ENCODE results near the gene MAP3K14.

Gene MAP3K14

GRCh38 chr17:45247429-45248131, 69.2 kb downstream of the MAP3K14 start:
- Histone ChIP-seq H3F3A (ENCODE audit: insufficient read depth, low read length) (peaks cover 29% of the 10 kb centered on the region), H2AFZ (ENCODE audit: low read length) (peak overlapping the region; percentile 90), H3K4me1 (ENCODE audit: low read length) (peaks cover 17% of the 10 kb centered on the region), H3K27ac (ENCODE audit: low read length) (peak overlapping the region; percentile 78), H3K79me2 (ENCODE audit: low read length) (peaks cover 29% of the 10 kb centered on the region), H3K9me2 (replicated peaks; ENCODE audit: insufficient read depth, low read length) (no peaks in the 10 kb centered on the region), H3K9me3 (replicated peaks; ENCODE audit: insufficient read depth, low read length) (no peaks in the 10 kb centered on the region), H3K4me2 (ENCODE audit: low read depth, low read length) (peak overlapping the region; percentile 91), H3K27me3 (replicated peaks; ENCODE audit: insufficient read depth, low read length) (no peaks in the 10 kb centered on the region), H3K36me3 (replicated peaks; ENCODE audit: insufficient read depth, low read length) (peaks cover 4% of the 10 kb centered on the region), H3K4me3 (ENCODE audit: low read length) (peak overlapping the region; percentile 91), H3K9ac (ENCODE audit: low read length) (peak overlapping the region; percentile 81), H4K20me1 (ENCODE audit: insufficient read depth, low read length) (no peaks in the 10 kb centered on the region)
- peak; percentile 97 for DNase-seq
- no peak for TF ChIP-seq CTCF (IDR thresholded peaks at IDR 0.05; ENCODE audit: low read length)
- TF ChIP-seq EZH2 (optimal IDR thresholded peaks at IDR 0.05; ENCODE audit: low read depth, low read length): no peak
- no peak for TF ChIP-seq EZH2phosphoT487 (IDR thresholded peaks at IDR 0.05; ENCODE audit: low read length)

- Histone ChIP-seq H3K36me3 (replicated peaks; ENCODE audit: insufficient read depth, low read length) (peaks cover 4% of the 10 kb centered on the region), H4K20me1 (ENCODE audit: insufficient read depth, low read length) (no peaks in the 10 kb centered on the region), H3F3A (ENCODE audit: insufficient read depth, low read length) (peaks cover 29% of the 10 kb centered on the region), H3K4me2 (ENCODE audit: low read depth, low read length) (peak overlapping the region; percentile 91), H3K79me2 (ENCODE audit: low read length) (peaks cover 29% of the 10 kb centered on the region), H3K4me3 (ENCODE audit: low read length) (peak overlapping the region; percentile 91), H3K27me3 (replicated peaks; ENCODE audit: insufficient read depth, low read length) (no peaks in the 10 kb centered on the region), H3K4me1 (ENCODE audit: low read length) (peaks cover 17% of the 10 kb centered on the region), H3K27ac (ENCODE audit: low read length) (peak overlapping the region; percentile 78; the same call in 1 of the 2 replicates), H3K9ac (ENCODE audit: low read length) (peak overlapping the region; percentile 81; the same call in 1 of the 2 replicates), H3K9me3 (replicated peaks; ENCODE audit: insufficient read depth, low read length) (no peaks in the 10 kb centered on the region), H3K9me2 (replicated peaks; ENCODE audit: insufficient read depth, low read length) (no peaks in the 10 kb centered on the region), H2AFZ (ENCODE audit: low read length) (no peak overlapping the region)
- DNase-seq: no peak
- TF ChIP-seq EZH2 (optimal IDR thresholded peaks at IDR 0.05; ENCODE audit: low read depth, low read length): no peak
- TF ChIP-seq CTCF (IDR thresholded peaks at IDR 0.05; ENCODE audit: low read length): peak; percentile 30
These were observed 69.9 kb downstream of the MAP3K14 start for GRCh38 chr17:45246861-45247428.

- no peak overlapping the region for H3K9ac ChIP-seq (ENCODE audit: low read length)
- H3K27ac ChIP-seq (ENCODE audit: low read length): no peak overlapping the region; the same call in 1 of the 2 replicates
- peaks cover 29% of the 10 kb centered on the region for H3F3A ChIP-seq (ENCODE audit: insufficient read depth, low read length)
- no peak for DNase-seq
- no peak overlapping the region for H2AFZ ChIP-seq (ENCODE audit: low read length)
- no peaks in the 10 kb centered on the region for H3K9me2 ChIP-seq (replicated peaks; ENCODE audit: insufficient read depth, low read length)
- H3K36me3 ChIP-seq (replicated peaks; ENCODE audit: insufficient read depth, low read length): peaks cover 4% of the 10 kb centered on the region
- TF ChIP-seq EZH2phosphoT487 (IDR thresholded peaks at IDR 0.05; ENCODE audit: low read length) (no peak), CTCF (IDR thresholded peaks at IDR 0.05; ENCODE audit: low read length) (no peak), EZH2 (optimal IDR thresholded peaks at IDR 0.05; ENCODE audit: low read depth, low read length) (no peak)
- H3K4me3 ChIP-seq (ENCODE audit: low read length): 0 out of 2 replicates have a peak overlapping the region, but pooled peaks have one; percentile 91
- H4K20me1 ChIP-seq (ENCODE audit: insufficient read depth, low read length): no peaks in the 10 kb centered on the region
- peaks cover 29% of the 10 kb centered on the region for H3K79me2 ChIP-seq (ENCODE audit: low read length)
- H3K4me2 ChIP-seq (ENCODE audit: low read depth, low read length): peak overlapping the region; percentile 91
- H3K27me3 ChIP-seq (replicated peaks; ENCODE audit: insufficient read depth, low read length): no peaks in the 10 kb centered on the region
- no peaks in the 10 kb centered on the region for H3K9me3 ChIP-seq (replicated peaks; ENCODE audit: insufficient read depth, low read length)
- H3K4me1 ChIP-seq (ENCODE audit: low read length): peaks cover 17% of the 10 kb centered on the region
These were observed 70.5 kb downstream of the MAP3K14 start for GRCh38 chr17:45246338-45246737.

Measured in MM.1S (cell line).